ENCODE measurements around the gene SIM2.

Gene SIM2

DNA sequence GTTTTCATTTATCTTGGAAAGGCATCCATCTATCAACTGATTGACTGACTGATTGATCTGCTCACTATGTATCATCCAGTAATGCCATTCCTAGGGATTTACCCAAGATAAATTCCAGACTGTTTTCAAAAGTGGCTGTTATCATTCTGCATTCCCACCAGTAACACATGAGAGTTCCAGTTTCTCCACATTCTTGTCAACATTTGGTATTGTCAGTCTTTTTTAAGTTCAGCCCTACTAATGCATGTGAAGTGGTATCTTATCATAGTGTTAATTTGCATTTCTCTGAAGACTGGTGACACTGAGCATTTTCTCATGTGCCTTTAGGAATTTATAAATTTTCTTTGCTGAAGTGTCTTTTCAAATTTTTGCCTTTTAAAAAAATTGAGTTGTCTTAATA is 99.6 kb downstream of the SIM2 start:
- TF ChIP-seq, protein P1, sequence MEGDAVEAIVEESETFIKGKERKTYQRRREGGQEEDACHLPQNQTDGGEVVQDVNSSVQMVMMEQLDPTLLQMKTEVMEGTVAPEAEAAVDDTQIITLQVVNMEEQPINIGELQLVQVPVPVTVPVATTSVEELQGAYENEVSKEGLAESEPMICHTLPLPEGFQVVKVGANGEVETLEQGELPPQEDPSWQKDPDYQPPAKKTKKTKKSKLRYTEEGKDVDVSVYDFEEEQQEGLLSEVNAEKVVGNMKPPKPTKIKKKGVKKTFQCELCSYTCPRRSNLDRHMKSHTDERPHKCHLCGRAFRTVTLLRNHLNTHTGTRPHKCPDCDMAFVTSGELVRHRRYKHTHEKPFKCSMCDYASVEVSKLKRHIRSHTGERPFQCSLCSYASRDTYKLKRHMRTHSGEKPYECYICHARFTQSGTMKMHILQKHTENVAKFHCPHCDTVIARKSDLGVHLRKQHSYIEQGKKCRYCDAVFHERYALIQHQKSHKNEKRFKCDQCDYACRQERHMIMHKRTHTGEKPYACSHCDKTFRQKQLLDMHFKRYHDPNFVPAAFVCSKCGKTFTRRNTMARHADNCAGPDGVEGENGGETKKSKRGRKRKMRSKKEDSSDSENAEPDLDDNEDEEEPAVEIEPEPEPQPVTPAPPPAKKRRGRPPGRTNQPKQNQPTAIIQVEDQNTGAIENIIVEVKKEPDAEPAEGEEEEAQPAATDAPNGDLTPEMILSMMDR (IDR thresholded peaks at IDR 0.05; ENCODE audit: low read depth, low read length), result no peak
- in situ Hi-C loops (cut with HindIII; ENCODE audit: low sequenced_read_pairs), result no loop called here
- no peak overlapping the region for H3K4me3 ChIP-seq (ENCODE audit: low read depth, low read length)
- DNase-seq (ENCODE audit: low read depth, low spot score), result no peak
